Muscle of leg (tissue), 11 donors: ENCODE measurements around the gene RASL11A. TPM values are rescaled to one million over a fixed set of nuclear protein-coding genes. Genes with fewer than 3 reads are reported as not detected.
"Not testable (repeated sequence)": the region's sequence is repeated elsewhere in the genome, so short reads cannot be mapped to it uniquely, and the experiment has no call there.

Experiments
- DNase-seq: peaks from one replicate; pipeline ENCODE4 v3.0.0; 2013
- H3K27ac ChIP-seq: one replicate; pipeline ENCODE4 v1.5.1; 2013; ENCODE audit warnings: mild to moderate bottlenecking, low read length, control low read depth
- H3K27me3 ChIP-seq: one replicate; pipeline ENCODE4 v1.6.1; 2013; ENCODE audit warnings: low read length; ENCODE audit not compliant: control insufficient read depth, insufficient read depth
- H3K36me3 ChIP-seq: one replicate; pipeline ENCODE4 v1.6.1; 2013; ENCODE audit warnings: low read length; ENCODE audit not compliant: control insufficient read depth, insufficient read depth
- H3K4me1 ChIP-seq: one replicate; pipeline ENCODE4 v1.6.1; 2013; ENCODE audit warnings: low read length; ENCODE audit not compliant: control insufficient read depth, insufficient read depth
- H3K4me3 ChIP-seq: one replicate; pipeline ENCODE4 v1.5.1; 2013; ENCODE audit warnings: low read length, control low read depth
- H3K9me3 ChIP-seq: replicated peaks from 2 replicates; pipeline ENCODE4 v1.6.1; 2013; ENCODE audit warnings: low read depth, low read length; ENCODE audit not compliant: control insufficient read depth
- WGBS: methylation state at CpG from one replicate; pipeline ENCODE4 v1.1.5; 2013; ENCODE audit warnings: missing lambda C conversion rate; ENCODE audit not compliant: insufficient coverage; 5-methylcytosine and 5-hydroxymethylcytosine counted together
- polyA plus RNA-seq, 8 donors: library from polyadenylated mRNA; unstranded; fragments of 120-200 nt; gene quantifications; one replicate each; pipeline versions ENCODE4 v1.2.1 to v1.2.3, GENCODE V29; 2013; ENCODE audit warnings: inconsistent platforms in 1 of 8, low replicate concordance in 1 of 8; ENCODE audit not compliant: insufficient read length in 8 of 8, insufficient read depth in 1 of 8
- total RNA-seq: library from RNA; stranded (reverse); fragments of 120-200 nt; gene quantifications from one replicate; pipeline ENCODE4 v1.2.4, GENCODE V29; 2013

Gene RASL11A
- total and polyA plus RNA-seq, 9 donors: 2.1 to 4.3 (median 3.0) TPM

DNA sequence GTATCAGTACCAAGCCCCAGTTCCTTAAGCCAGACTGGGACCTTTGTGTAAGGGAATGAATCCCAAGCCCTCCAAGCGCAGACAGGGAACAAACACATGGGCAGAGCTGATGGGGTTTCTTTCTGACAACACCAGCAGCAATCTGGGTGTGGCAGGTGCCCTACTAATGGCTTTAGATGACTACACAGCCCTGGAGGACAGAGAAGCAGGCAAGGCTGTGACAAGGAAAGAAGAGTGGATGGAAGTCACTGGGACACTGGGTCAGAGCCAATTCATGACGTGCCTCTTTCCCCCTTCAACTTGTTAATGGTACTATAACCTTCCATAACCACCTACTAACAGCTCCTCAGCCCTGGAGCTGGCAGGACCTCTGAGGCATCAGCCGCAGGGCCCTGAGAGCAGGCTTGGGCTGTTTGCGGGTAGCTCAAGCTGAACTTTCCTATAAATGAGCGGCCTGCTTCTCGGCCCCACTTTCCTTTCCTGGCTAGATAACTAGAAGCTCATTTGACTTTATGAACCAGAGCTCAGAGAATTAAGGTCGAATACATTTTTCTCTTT lies 38.9 kb downstream of the RASL11A start:
- 88% methylated on average over 4 of the region's 7 CpGs for WGBS
- H3K4me1 ChIP-seq: no peaks in the 10 kb centered on the region

DNA sequence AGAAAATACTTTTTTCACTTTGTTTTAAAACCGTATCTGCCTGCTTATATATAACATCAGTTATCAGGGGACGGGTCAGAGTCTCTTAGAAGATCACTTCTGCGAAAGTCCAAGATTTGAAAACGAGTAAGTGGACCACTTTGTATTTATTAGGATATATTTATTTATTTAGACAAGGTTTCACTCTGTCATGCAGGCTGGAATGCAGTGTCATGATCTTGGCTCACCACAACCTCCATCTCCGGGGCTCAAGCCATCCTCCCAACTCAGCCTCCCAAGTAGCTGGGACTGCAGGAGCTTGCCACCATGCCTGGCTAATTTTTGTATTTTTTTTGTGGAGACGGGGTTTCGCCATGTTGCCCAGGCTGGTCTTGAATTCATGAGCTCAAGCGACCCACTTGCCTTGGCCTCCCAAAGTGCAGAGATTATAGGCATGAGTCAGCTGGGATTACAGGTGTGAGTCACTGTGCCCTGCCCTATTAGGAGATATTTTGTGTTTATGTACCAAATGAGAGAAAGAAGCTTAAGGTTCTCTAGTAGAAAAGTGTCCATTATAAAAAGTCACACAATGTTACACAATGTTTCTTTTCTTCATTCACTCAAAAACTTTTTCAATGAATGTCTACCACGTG lies 39.5 kb downstream of the RASL11A start:
- H3K36me3 ChIP-seq: no peaks in the 10 kb centered on the region
- no peak overlapping the region for H3K27ac ChIP-seq
- H3K4me3 ChIP-seq: no peak overlapping the region
- no peak for DNase-seq
- H3K4me1 ChIP-seq: no peaks in the 10 kb centered on the region
- H3K9me3 ChIP-seq: no peaks in the 10 kb centered on the region
- H3K27me3 ChIP-seq: no peaks in the 10 kb centered on the region
- WGBS: 94% methylated on average over 2 of the region's 9 CpGs

More for the DNA sequence above, 38.9 kb downstream of the RASL11A start:
- Histone ChIP-seq H3K4me3 (no peak overlapping the region), H3K9me3 (no peaks in the 10 kb centered on the region), H3K27ac (no peak overlapping the region), H3K36me3 (no peaks in the 10 kb centered on the region), H3K27me3 (no peaks in the 10 kb centered on the region)
- DNase-seq: no peak

DNA sequence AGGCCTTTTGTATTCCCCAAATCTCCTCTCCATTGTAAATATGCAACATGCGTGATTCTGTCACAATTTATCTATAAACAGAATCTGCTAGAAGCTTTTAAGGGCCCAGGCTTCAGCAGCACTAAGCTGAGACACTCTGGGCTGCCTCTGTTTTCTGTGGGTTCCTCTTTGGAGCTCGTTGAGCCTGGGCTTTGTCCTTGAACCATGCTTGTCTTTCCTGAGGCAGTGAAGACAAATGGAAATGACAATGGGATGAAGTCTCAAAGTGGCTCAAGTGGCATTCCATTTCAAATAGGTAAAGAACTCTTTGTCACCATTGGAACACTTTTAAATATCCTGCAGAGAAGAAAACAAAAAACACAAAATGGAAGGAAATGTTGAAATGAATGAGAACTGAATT lies 40.3 kb downstream of the RASL11A start:
- Histone ChIP-seq H3K9me3 (no peaks in the 10 kb centered on the region), H3K36me3 (no peaks in the 10 kb centered on the region), H3K27me3 (no peaks in the 10 kb centered on the region), H3K4me3 (no peak overlapping the region), H3K27ac (no peak overlapping the region), H3K4me1 (no peaks in the 10 kb centered on the region)
- no peak for DNase-seq
- WGBS: 76% methylated on average over 2 of the region's 2 CpGs

DNA sequence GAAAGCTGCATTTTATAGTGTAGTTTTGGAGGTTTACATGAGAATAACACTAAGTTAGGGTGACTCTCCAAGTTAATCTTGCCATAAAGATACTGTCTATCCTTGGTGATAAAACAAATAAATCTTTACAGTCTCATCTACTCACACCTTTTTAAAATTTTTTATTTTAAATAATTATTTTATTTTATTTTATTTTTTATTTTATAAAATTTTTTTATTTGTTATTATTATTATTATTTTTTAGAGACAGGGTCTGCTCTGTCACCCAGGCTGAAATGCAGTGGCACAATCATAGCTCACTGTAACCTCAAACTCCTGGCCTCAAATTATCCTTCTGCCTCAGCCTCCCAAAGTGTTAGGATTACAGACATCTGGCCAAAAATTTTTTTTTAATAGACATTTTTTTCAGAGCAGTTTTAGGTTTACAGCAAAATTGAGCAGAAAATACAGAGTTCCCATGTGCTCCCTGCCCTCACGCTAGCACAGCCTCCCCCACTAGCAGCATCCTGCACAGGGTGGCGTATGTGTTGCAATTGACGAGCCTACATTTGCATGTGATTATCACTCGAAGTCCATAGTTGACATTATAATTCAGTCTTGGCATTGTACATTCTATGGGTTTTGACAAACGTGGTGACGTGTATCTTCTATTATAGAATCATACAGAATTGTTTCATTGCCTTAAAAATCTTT lies 41.0 kb downstream of the RASL11A start:
- Histone ChIP-seq H3K4me3 (no peak overlapping the region), H3K27me3 (no peaks in the 10 kb centered on the region), H3K27ac (no peak overlapping the region), H3K36me3 (no peaks in the 10 kb centered on the region), H3K9me3 (no peaks in the 10 kb centered on the region), H3K4me1 (no peaks in the 10 kb centered on the region)
- WGBS: 72% methylated on average over 2 of the region's 6 CpGs
- no peak for DNase-seq

DNA sequence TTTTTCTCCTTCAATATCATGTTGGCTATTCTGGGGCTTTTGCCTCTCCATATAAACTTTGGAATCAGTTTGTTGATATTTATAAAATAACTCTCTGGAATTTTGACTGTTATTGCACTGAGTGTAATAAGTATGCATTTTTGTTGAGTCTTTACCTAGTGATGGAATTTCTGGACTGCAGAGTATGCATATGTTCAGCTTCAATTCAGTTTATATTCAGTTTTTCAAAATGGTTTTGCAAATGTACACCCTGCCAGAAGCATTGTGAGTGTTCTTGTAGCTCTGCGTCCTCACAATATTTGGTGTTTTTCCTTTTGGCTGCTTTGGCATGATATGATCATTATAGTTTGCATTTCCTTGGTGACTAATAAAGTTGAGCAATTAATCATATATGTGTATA lies 43.1 kb downstream of the RASL11A start:
- no CpG with 5 or more reads among the region's 1 CpG for WGBS

DNA sequence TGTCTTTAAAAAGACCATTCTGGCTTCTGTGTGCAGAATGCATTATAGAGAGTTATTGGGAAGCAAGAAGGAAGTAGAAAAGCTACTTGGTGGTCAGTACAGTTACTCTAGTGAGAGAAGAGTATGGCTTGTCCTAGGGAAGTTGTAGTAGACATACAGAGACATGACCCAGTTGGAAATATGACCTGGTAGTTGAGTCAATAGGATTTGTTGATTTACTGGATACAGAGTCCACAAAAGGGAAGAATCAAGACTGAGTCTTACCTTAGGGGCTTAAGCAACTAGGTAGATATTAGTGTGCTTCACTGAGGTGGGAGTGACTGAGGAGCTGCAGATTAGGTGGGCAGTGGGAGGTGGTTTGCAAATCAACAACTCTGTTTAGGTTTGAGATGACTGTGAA lies 48.8 kb downstream of the RASL11A start:
- Histone ChIP-seq H3K4me1 (no peaks in the 10 kb centered on the region), H3K27me3 (peaks cover 3% of the 10 kb centered on the region), H3K27ac (no peak overlapping the region), H3K4me3 (no peak overlapping the region), H3K36me3 (no peaks in the 10 kb centered on the region), H3K9me3 (no peaks in the 10 kb centered on the region)
- no peak for DNase-seq

More for the DNA sequence above, 43.1 kb downstream of the RASL11A start:
- no peaks in the 10 kb centered on the region for H3K4me1 ChIP-seq
- H3K9me3 ChIP-seq: no peaks in the 10 kb centered on the region
- H3K36me3 ChIP-seq: no peaks in the 10 kb centered on the region
- no peaks in the 10 kb centered on the region for H3K27me3 ChIP-seq
- H3K27ac ChIP-seq: no peak overlapping the region
- no peak overlapping the region for H3K4me3 ChIP-seq
- no peak for DNase-seq

DNA sequence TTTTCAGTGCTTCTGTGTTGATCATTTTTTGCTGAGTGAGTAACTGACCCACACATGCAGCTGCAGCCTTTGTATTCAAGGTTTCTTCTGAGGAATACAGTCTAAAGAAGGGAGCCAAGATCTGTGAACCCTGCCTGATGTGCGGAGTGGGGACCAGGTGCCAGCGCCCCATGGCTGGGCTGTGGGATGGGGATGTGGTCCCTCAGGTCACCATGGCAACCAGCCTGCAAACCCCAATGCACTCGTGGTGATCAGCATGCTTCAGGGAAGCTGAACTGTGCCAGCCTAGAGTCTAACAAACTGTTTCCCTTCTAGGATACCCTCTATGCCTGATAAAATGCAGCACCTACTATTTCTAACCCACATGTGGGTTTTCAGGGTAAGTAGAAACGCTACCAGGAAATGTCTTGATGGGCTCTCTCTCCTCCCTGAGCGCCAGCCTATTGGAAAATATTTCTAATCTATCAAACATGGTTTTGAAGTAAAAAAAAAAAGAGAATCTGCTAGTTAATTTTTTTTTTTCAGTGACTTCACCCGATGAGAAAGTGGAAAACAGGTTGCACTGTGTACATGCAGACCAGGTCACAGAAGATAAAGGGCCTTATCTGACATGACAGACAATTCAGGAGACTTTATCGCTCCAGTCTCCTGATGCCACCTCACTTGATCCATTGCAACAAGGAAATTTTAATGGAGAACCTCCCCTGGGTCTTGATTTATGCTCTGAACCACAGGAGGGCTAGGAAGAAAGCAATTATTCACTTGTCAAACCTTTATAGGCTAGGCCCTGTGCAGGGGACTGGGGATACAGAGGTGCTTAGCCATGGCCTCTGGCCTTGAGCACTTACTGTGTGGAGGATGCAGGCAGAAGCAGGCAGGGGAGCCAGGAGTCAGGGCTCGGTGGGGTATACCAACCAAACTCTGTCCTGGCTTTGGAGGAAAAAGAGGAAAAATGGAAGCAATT lies 51.1 kb downstream of the RASL11A start:
- WGBS: 100% methylated on average over 2 of the region's 8 CpGs
- Histone ChIP-seq H3K36me3 (no peaks in the 10 kb centered on the region), H3K27me3 (peaks cover 3% of the 10 kb centered on the region), H3K4me3 (no peak overlapping the region), H3K4me1 (no peaks in the 10 kb centered on the region), H3K9me3 (no peaks in the 10 kb centered on the region), H3K27ac (no peak overlapping the region)
- DNase-seq: no peak

DNA sequence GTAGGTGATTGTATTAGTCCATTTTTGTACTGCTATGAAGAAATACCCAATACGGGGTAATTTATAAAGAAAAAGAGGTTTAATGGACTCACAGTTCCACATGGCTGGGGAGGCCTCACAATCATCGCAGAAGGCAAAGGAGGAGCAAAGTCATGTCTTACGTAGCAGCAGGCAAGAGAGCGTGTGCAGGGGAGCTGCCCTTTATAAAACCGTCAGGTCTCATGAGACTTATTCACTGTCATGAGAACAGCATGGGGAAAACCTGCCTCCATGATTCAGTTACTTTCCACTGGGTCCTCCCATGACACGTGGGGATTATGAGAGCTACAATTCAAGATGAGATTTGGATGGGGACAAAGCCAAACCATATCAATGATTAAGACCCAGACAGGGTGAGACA lies 51.8 kb downstream of the RASL11A start:
- not testable (repeated sequence) for H3K9me3 ChIP-seq, H3K4me1 ChIP-seq, H3K36me3 ChIP-seq, H3K4me3 ChIP-seq, H3K27ac ChIP-seq, H3K27me3 ChIP-seq, DNase-seq
- 72% methylated on average over 5 of the region's 6 CpGs for WGBS
